Activated T-helper 17 cell treated with anti-CD3 and anti-CD28 coated beads, Interleukin-2, amount 50 U/mL, for 72 hours (primary cell): Measurements from ENCODE around the gene ZNF891. TPM values are rescaled to one million over a fixed set of nuclear protein-coding genes. Genes with fewer than 3 reads are reported as not detected.

Source experiments
- ATAC-seq: fragments of 150-1000 bp; cut with Tn5 transposase; replicated peaks from 2 replicates; pipeline ENCODE4 v1.10.0; 2021; ENCODE audit warnings: mild to moderate bottlenecking, moderate library complexity
- H3K27ac Mint-ChIP-seq: one replicate; pipeline ENCODE4 v1.8.0; 2022; ENCODE audit warnings: mixed read lengths
- H3K27me3 Mint-ChIP-seq: one replicate; pipeline ENCODE4 v1.8.0; 2022; ENCODE audit warnings: mixed read lengths
- H3K36me3 Mint-ChIP-seq: one replicate; pipeline ENCODE4 v1.8.0; 2022; ENCODE audit warnings: low read depth, mild to moderate bottlenecking, mixed read lengths
- H3K4me1 Mint-ChIP-seq: one replicate; pipeline ENCODE4 v1.8.0; 2022; ENCODE audit warnings: mixed read lengths
- H3K4me3 Mint-ChIP-seq: one replicate; pipeline ENCODE4 v1.8.0; 2022; ENCODE audit warnings: mild to moderate bottlenecking, mixed read lengths
- H3K9me3 Mint-ChIP-seq: one replicate; pipeline ENCODE4 v1.8.0; 2022; ENCODE audit warnings: mixed read lengths
- total RNA-seq, 2 donors: library from RNA; stranded (reverse); gene quantifications; one replicate each; pipeline ENCODE4 v1.2.3, GENCODE V29; 2022

Gene ZNF891
- total RNA-seq: 1 to 10 TPM; 1.4 to 2.4 TPM

DNA sequence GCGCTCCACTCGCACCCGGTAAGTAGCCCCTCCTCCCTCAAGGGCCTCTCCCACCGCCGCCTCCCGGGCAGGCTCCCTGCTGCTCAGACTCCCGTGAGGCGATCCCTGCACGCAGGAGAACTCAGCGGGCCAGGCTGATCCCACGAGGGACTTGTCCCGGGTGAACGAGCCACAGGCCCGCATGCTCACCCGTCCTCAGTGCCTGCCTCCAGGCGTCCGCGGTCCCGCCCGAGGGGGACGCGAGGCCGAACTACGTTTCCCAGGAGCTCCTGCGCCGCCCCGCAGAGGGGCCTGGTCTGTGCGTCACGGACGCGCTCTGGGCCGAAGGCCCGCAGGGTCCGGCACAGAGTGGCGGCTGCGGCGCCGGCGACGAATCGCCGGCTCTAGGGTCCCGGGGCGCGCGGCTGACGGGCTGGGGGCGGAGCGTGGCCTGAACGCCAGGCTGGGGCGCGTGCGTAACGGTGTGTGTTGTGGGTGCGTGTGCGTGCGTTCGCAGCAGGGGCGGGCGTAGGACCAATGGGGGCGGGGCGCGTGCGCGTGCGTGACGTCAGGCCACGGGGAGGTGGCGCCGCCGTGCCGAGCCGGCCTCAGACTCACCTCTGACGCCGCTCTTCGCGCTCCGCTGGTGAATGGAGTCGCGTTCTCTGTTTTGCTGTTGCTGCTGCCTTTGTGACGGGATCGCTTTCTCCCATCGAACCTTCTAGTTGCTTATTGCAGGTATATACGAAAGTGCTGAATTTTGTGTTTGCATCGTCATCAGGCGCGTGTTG lies at the start of gene ZNF891, which contains the start of gene ZNF10:
Gene ZNF891 (minus strand): TSS at position 237 of the 770 bp plus-strand sequence. CDS start 8,356 bp downstream, outside the sequence.
Gene ZNF10 (plus strand): TSS at position 590 of the 770 bp plus-strand sequence. CDS start 13,866 bp downstream, outside the sequence.
- no peaks in the 10 kb centered on the region for H3K27me3 Mint-ChIP-seq
- H3K36me3 Mint-ChIP-seq: peaks cover 82% of the 10 kb centered on the region
- ATAC-seq: peak; percentile 93
- H3K27ac Mint-ChIP-seq: peak within 1 kb of the TSS; percentile 88
- peaks cover 20% of the 10 kb centered on the region for H3K9me3 Mint-ChIP-seq
- H3K4me3 Mint-ChIP-seq: peak within 1 kb of the TSS; percentile 91
- peaks cover 5% of the 10 kb centered on the region for H3K4me1 Mint-ChIP-seq

GRCh38 chr12:133174901-133175300 lies 44.8 kb upstream of the ZNF891 start:
- Mint-ChIP-seq H3K27me3 (no peaks in the 10 kb centered on the region), H3K4me1 (no peaks in the 10 kb centered on the region), H3K9me3 (peaks cover 29% of the 10 kb centered on the region), H3K27ac (no peak overlapping the region), H3K4me3 (no peak overlapping the region), H3K36me3 (no peaks in the 10 kb centered on the region)
- no peak for ATAC-seq

DNA sequence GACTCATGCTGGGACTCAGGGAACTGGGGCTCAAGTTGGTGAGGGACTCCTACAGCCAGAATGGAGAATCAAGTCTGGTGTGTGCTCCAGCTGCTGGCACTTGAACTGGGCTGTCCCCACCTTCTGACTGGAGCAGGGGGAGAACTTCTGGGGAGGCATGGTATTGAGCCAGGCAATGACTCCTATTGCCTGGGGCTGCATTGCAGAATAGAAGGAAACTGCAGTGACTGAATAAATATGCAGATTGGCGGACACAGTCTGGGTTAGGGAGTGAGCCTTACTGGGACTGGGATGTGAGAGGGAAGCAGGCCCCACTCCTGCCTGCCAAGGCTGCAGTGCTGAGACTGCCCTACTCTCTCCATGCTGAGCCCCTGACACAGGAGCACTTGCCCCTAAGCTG lies 42.4 kb upstream of the ZNF891 start:
- H3K36me3 Mint-ChIP-seq: no peaks in the 10 kb centered on the region
- H3K27ac Mint-ChIP-seq: no peak overlapping the region
- H3K27me3 Mint-ChIP-seq: no peaks in the 10 kb centered on the region
- no peak overlapping the region for H3K4me3 Mint-ChIP-seq
- no peaks in the 10 kb centered on the region for H3K4me1 Mint-ChIP-seq
- ATAC-seq: no peak
- peaks cover 26% of the 10 kb centered on the region for H3K9me3 Mint-ChIP-seq

DNA sequence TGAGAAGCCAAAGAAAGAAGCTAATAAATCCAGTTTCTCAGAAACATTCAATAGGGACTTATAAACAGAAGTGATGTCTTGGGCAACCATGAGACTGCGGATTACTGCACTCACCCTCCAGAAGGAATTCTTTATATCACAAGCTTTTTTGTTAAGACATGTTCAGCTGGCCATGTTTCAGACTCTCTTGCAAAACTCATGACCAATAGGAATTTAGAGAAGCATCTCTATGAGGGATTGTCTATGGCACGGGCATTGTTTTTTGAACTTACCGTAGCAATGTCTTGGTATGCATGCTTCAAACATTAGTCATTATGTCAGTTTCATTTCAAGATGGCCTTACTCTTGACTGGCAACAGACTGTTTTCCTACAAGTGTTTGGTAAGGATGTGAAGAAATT lies 35.7 kb upstream of the ZNF891 start:
- no peaks in the 10 kb centered on the region for H3K36me3 Mint-ChIP-seq
- no peaks in the 10 kb centered on the region for H3K27me3 Mint-ChIP-seq
- H3K27ac Mint-ChIP-seq: no peak overlapping the region
- no peaks in the 10 kb centered on the region for H3K4me1 Mint-ChIP-seq
- peaks cover 25% of the 10 kb centered on the region for H3K9me3 Mint-ChIP-seq
- no peak for ATAC-seq
- no peak overlapping the region for H3K4me3 Mint-ChIP-seq

DNA sequence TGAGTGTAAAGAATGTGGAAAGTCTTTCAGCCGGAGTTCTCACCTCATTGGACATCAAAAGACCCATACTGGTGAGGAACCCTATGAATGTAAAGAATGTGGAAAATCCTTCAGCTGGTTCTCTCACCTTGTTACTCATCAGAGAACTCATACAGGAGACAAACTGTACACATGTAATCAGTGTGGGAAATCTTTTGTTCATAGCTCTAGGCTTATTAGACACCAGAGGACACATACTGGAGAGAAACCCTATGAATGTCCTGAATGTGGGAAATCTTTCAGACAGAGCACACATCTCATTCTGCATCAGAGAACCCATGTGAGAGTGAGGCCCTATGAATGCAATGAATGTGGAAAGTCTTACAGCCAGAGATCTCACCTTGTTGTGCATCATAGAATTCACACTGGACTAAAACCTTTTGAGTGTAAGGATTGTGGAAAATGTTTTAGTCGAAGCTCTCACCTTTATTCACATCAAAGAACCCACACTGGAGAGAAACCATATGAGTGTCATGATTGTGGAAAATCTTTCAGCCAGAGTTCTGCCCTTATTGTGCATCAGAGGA lies 26.1 kb upstream of the ZNF891 start:
- H3K27ac Mint-ChIP-seq: no peak overlapping the region
- no peak overlapping the region for H3K4me3 Mint-ChIP-seq
- H3K4me1 Mint-ChIP-seq: no peaks in the 10 kb centered on the region
- H3K36me3 Mint-ChIP-seq: peaks cover 72% of the 10 kb centered on the region
- peaks cover 64% of the 10 kb centered on the region for H3K9me3 Mint-ChIP-seq
- no peaks in the 10 kb centered on the region for H3K27me3 Mint-ChIP-seq
- no peak for ATAC-seq

DNA sequence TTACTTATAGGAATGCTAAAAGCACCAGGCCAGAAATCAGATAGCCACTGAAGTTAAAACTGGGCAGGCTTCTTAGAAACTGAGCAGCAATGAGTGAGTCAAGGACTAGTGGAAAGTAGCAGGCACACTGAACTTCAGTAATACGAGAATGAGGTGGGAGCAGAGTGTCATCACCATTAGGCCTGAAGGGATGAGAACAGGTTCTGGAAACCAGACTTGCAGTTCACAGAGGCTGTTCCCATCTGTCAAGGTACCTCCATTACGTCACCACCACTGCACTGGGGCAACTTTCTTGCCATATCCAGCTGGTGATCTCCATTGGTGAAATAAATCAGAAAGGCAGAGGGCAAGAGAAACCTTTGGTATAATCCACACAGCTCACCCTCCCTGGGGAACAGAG lies 15.9 kb upstream of the ZNF891 start:
- ATAC-seq: no peak
- H3K4me1 Mint-ChIP-seq: no peaks in the 10 kb centered on the region
- peaks cover 23% of the 10 kb centered on the region for H3K9me3 Mint-ChIP-seq
- no peaks in the 10 kb centered on the region for H3K27me3 Mint-ChIP-seq
- no peak overlapping the region for H3K4me3 Mint-ChIP-seq
- peaks cover 77% of the 10 kb centered on the region for H3K36me3 Mint-ChIP-seq
- no peak overlapping the region for H3K27ac Mint-ChIP-seq

GRCh38 chr12:133135747-133136146 lies 5.7 kb upstream of the ZNF891 start:
- Mint-ChIP-seq H3K27ac (no peak overlapping the region), H3K9me3 (peaks cover 46% of the 10 kb centered on the region), H3K27me3 (no peaks in the 10 kb centered on the region), H3K4me1 (peaks cover 5% of the 10 kb centered on the region), H3K4me3 (no peak overlapping the region), H3K36me3 (peaks cover 89% of the 10 kb centered on the region)
- ATAC-seq: no peak

DNA sequence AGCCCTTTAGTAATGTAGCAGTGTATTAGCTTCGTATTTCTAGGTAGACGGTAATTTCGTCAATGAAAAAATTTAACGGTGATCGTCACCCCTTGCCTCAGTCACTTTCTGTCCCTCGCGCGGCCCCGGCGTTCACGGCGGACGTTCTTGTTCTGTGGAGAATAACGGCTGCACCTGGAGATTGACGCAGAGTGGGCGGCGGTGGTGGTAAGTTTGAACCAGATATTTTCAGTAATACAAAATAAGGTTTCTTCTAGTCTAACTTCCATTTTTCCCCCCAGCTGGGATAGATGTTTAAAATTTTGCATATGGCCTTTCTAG lies 694 bp upstream of the ZNF891 start:
- peaks cover 5% of the 10 kb centered on the region for H3K4me1 Mint-ChIP-seq
- peak overlapping the region; percentile 88 for H3K27ac Mint-ChIP-seq
- no peaks in the 10 kb centered on the region for H3K27me3 Mint-ChIP-seq
- peak overlapping the region; percentile 91 for H3K4me3 Mint-ChIP-seq
- H3K9me3 Mint-ChIP-seq: peaks cover 25% of the 10 kb centered on the region
- peaks cover 82% of the 10 kb centered on the region for H3K36me3 Mint-ChIP-seq
- ATAC-seq: peak; percentile 14

- Mint-ChIP-seq H3K27me3 (no peaks in the 10 kb centered on the region), H3K4me3 (peak overlapping the region; percentile 91), H3K36me3 (peaks cover 82% of the 10 kb centered on the region), H3K27ac (peak overlapping the region; percentile 88), H3K4me1 (peaks cover 9% of the 10 kb centered on the region), H3K9me3 (peaks cover 18% of the 10 kb centered on the region)
- ATAC-seq: peak; percentile 25
Measured at GRCh38 chr12:133129368-133130037, 571 bp downstream of the ZNF891 start.

GRCh38 chr12:133124674-133125073 lies 5.4 kb downstream of the ZNF891 start:
- Mint-ChIP-seq H3K27ac (no peak overlapping the region), H3K27me3 (no peaks in the 10 kb centered on the region), H3K4me1 (peaks cover 5% of the 10 kb centered on the region), H3K4me3 (no peak overlapping the region), H3K36me3 (peaks cover 82% of the 10 kb centered on the region), H3K9me3 (peaks cover 32% of the 10 kb centered on the region)
- ATAC-seq: no peak

DNA sequence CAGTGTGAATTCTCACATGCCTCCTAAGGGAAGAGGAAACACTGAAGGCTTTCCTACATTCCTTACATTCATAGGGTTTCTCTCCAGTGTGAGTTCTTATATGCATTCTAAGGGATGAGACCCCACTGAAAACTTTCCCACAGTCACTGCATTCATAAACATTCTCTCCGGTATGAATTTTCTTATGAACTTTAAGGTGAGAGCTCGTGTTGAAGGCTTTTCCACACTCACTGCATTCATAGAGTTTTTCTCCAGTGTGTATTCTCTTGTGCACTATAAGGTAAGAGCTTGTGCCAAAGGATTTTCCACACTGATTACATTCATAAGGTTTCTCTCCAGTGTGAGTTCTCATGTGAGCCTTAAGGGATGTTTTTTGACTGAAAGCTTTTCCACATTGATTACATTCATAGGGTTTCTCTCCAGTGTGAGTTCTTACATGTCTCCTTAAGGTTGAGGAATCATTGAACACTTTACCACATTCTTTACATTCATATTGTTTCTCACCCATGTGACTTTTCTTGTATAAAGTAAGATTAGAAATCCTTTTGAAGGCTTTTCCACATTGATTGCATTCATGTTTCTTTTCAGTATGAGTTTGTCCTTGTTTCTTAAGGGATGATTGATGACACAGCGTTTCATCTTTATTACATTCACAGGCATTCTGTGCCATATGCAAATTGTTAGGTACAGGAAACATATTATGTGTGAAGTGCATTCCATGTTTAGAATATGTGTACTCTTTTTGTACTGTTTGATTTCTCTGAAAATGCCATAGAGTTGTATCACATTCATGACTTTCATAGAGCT lies 9.5 kb downstream of the ZNF891 start:
- Mint-ChIP-seq H3K27ac (no peak overlapping the region), H3K4me1 (peaks cover 5% of the 10 kb centered on the region), H3K36me3 (peaks cover 76% of the 10 kb centered on the region), H3K9me3 (peaks cover 49% of the 10 kb centered on the region), H3K27me3 (no peaks in the 10 kb centered on the region), H3K4me3 (no peak overlapping the region)
- ATAC-seq: no peak

- ATAC-seq: no peak
- Mint-ChIP-seq H3K27ac (no peak overlapping the region), H3K4me3 (no peak overlapping the region), H3K27me3 (no peaks in the 10 kb centered on the region), H3K9me3 (peaks cover 45% of the 10 kb centered on the region), H3K4me1 (no peaks in the 10 kb centered on the region), H3K36me3 (peaks cover 68% of the 10 kb centered on the region)
Measured at GRCh38 chr12:133108150-133108549, 21.9 kb downstream of the ZNF891 start.

DNA sequence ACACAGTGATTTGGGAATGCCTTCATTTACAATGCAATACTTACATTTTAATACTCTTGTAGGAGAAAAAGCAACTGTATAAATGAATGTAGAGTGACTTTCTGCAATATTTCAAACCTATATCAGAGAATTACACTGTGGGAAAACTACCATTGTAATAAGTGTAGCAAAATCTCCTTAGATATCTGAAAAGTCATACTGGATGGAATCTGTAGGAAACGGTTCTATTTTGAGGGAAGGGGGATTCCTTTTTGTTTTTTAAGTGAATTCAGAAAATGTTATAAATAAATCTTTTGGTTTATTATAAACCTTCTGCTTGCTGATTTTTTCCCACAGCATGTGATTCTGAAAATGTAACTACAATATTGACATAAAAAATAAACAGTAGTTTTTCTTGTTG lies 23.0 kb downstream of the ZNF891 start:
- Mint-ChIP-seq H3K36me3 (peaks cover 79% of the 10 kb centered on the region), H3K4me1 (no peaks in the 10 kb centered on the region), H3K4me3 (no peak overlapping the region), H3K9me3 (peaks cover 49% of the 10 kb centered on the region), H3K27me3 (no peaks in the 10 kb centered on the region), H3K27ac (no peak overlapping the region)
- no peak for ATAC-seq

GRCh38 chr12:133106253-133106652 lies 23.8 kb downstream of the ZNF891 start:
- peaks cover 87% of the 10 kb centered on the region for H3K36me3 Mint-ChIP-seq
- no peak for ATAC-seq
- no peak overlapping the region for H3K4me3 Mint-ChIP-seq
- H3K4me1 Mint-ChIP-seq: no peaks in the 10 kb centered on the region
- H3K27me3 Mint-ChIP-seq: no peaks in the 10 kb centered on the region
- no peak overlapping the region for H3K27ac Mint-ChIP-seq
- H3K9me3 Mint-ChIP-seq: peaks cover 50% of the 10 kb centered on the region
